ENCODE measurements around the gene RAB17. TPM values are rescaled to one million over a fixed set of nuclear protein-coding genes. Genes with fewer than 3 reads are reported as not detected.

RAB17 gene
- polyA plus RNA-seq, 1 donor (not counting 4 experiments of a cell fraction or from before 2014, with no cell fraction given) = 2.4 TPM

DNA sequence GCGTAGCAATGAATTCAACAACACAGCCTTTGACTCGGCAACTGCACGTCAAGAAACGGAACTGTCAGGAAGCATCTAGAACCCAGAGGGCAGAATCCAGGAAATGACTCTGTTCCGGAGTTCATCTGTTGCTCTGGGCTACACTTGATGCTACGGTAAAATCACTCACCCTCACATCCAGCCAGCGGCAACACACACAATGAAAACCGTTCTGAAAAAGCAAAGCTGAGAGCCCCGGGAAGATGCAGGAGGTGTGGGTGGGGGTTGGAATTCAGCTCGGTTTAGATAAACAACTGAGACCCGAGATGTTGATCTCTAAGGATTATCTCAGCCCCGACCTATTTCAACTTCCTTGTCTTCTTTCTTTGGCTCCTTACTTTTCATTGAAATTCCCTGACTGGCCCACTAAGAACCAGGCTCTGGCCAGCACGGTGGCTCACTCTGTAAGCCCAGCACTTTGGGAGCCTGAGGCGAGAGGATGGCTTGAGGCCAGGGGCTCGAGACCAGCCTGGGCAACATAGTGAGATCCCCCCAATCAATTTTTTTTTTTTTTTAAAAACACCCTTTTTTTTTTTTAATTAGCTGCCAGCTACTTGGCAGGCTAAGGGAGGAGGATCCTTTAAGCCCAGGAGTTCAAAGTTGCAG, 13.3 kb upstream of the RAB17 start:
- DNase-seq (ENCODE audit: low read depth, low spot score) (no peak), FAIRE-seq (peak; percentile 34)
- dilution Hi-C loops (cut with MboI; ENCODE audit: extremely low pct_ligation_motif_present, low sequenced_read_pairs) = no loop called here
- Histone ChIP-seq H3K9ac (ENCODE audit: control insufficient read depth, extremely low read depth, insufficient read depth, low read length) (no peak overlapping the region), H2AFZ (ENCODE audit: control insufficient read depth, low read length) (peak overlapping the region; percentile 58), H3K4me1 (ENCODE audit: control insufficient read depth, extremely low read depth, insufficient read depth, low read length) (peaks cover 9% of the 10 kb centered on the region), H3K9me1 (ENCODE audit: control insufficient read depth, extremely low read depth, insufficient read depth, low read length) (no peaks in the 10 kb centered on the region), H3K36me3 (ENCODE audit: control insufficient read depth in 2 of 2, extremely low read depth in 1 of 2, insufficient read depth in 2 of 2, low read length in 2 of 2) (no peaks in the 10 kb centered on the region), H3K27me3 (ENCODE audit: control insufficient read depth, extremely low read depth, insufficient read depth, low read length) (peaks cover 5% of the 10 kb centered on the region), H3K27ac (ENCODE audit: control insufficient read depth, insufficient read depth, low read length) (no peak overlapping the region), H3K4me2 (ENCODE audit: control insufficient read depth, extremely low read depth, insufficient read depth, low read depth, low read length) (peak overlapping the region; percentile 54), H4K20me1 (ENCODE audit: control insufficient read depth, extremely low read depth, insufficient read depth, low read length) (no peaks in the 10 kb centered on the region), H3K79me2 (ENCODE audit: control insufficient read depth, insufficient read depth, low read length) (no peaks in the 10 kb centered on the region), H3K4me3 (ENCODE audit: control insufficient read depth in 2 of 3, extremely low read depth in 1 of 3, insufficient read depth in 2 of 3, low read depth in 1 of 3, low read length in 3 of 3) (peak overlapping the region in 1 of 3 experiments; percentile 27), H3K9me3 (ENCODE audit: control insufficient read depth, low read depth, low read length) (no peaks in the 10 kb centered on the region)
- no peak for TF ChIP-seq EZH2 (IDR thresholded peaks at IDR 0.05; ENCODE audit: low read length)
- TF ChIP-seq, protein P1, sequence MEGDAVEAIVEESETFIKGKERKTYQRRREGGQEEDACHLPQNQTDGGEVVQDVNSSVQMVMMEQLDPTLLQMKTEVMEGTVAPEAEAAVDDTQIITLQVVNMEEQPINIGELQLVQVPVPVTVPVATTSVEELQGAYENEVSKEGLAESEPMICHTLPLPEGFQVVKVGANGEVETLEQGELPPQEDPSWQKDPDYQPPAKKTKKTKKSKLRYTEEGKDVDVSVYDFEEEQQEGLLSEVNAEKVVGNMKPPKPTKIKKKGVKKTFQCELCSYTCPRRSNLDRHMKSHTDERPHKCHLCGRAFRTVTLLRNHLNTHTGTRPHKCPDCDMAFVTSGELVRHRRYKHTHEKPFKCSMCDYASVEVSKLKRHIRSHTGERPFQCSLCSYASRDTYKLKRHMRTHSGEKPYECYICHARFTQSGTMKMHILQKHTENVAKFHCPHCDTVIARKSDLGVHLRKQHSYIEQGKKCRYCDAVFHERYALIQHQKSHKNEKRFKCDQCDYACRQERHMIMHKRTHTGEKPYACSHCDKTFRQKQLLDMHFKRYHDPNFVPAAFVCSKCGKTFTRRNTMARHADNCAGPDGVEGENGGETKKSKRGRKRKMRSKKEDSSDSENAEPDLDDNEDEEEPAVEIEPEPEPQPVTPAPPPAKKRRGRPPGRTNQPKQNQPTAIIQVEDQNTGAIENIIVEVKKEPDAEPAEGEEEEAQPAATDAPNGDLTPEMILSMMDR (optimal IDR thresholded peaks at IDR 0.05 in 1 of 3, IDR thresholded peaks at IDR 0.05 in 1 of 3, conservative IDR thresholded peaks at IDR 0.05 in 1 of 3; ENCODE audit: extremely low read depth in 1 of 3, insufficient read depth in 2 of 3, low read length in 3 of 3) = no peak

DNA sequence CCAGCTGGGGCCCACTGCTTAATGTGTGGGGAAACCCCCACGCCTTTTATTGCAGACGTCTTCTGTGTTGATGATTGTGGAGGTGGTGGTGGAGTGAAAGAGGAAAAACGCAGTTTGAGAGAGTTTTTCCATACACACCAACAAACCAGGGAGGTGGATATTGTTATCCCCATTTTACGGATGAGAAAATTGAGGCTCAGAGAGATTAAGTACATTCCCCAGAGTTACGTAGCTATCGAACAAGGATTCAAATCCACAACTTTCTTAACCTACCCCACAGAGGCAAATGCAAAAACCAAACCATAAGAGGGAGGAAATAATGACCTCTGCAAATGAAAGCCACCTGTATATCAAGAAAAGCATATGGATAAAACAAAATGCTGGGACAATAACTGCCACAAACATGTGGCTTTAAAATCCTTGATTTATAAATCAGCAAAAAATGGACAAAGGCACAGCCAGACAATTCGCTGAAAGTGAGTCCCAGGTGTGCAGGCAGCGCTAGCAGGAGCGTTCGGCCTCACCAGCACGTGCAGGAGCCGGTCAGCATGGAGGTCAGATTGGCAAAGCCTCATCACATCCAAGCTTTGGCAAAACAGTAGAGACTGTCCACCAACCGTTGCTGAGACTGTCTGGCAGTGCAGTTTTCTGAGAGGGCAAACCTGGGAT, 12.6 kb upstream of the RAB17 start:
- Histone ChIP-seq H3K4me1 (ENCODE audit: control insufficient read depth, extremely low read depth, insufficient read depth, low read length) (peaks cover 9% of the 10 kb centered on the region), H4K20me1 (ENCODE audit: control insufficient read depth, extremely low read depth, insufficient read depth, low read length) (no peaks in the 10 kb centered on the region), H3K4me3 (ENCODE audit: control insufficient read depth in 2 of 3, extremely low read depth in 1 of 3, insufficient read depth in 2 of 3, low read depth in 1 of 3, low read length in 3 of 3) (no peak overlapping the region), H3K9me3 (ENCODE audit: control insufficient read depth, low read depth, low read length) (no peaks in the 10 kb centered on the region), H3K79me2 (ENCODE audit: control insufficient read depth, insufficient read depth, low read length) (no peaks in the 10 kb centered on the region), H3K36me3 (ENCODE audit: control insufficient read depth in 2 of 2, extremely low read depth in 1 of 2, insufficient read depth in 2 of 2, low read length in 2 of 2) (no peaks in the 10 kb centered on the region), H3K27me3 (ENCODE audit: control insufficient read depth, extremely low read depth, insufficient read depth, low read length) (peaks cover 5% of the 10 kb centered on the region), H3K4me2 (ENCODE audit: control insufficient read depth, extremely low read depth, insufficient read depth, low read depth, low read length) (peak overlapping the region; percentile 54), H3K9ac (ENCODE audit: control insufficient read depth, extremely low read depth, insufficient read depth, low read length) (no peak overlapping the region), H2AFZ (ENCODE audit: control insufficient read depth, low read length) (peak overlapping the region; percentile 58), H3K27ac (ENCODE audit: control insufficient read depth, insufficient read depth, low read length) (no peak overlapping the region), H3K9me1 (ENCODE audit: control insufficient read depth, extremely low read depth, insufficient read depth, low read length) (no peaks in the 10 kb centered on the region)
- FAIRE-seq (no peak), DNase-seq (ENCODE audit: low read depth, low spot score) (no peak)
- TF ChIP-seq, protein P1 (optimal IDR thresholded peaks at IDR 0.05 in 1 of 3, IDR thresholded peaks at IDR 0.05 in 1 of 3, conservative IDR thresholded peaks at IDR 0.05 in 1 of 3; ENCODE audit: extremely low read depth in 1 of 3, insufficient read depth in 2 of 3, low read length in 3 of 3) = no peak
- no peak for TF ChIP-seq EZH2 (IDR thresholded peaks at IDR 0.05; ENCODE audit: low read length)
- dilution Hi-C loops (cut with MboI; ENCODE audit: extremely low pct_ligation_motif_present, low sequenced_read_pairs) = no loop called here

Data from keratinocyte (primary cell).